Natural killer cell (primary cell): ENCODE data around the gene HNRNPF. TPM values are rescaled to one million over a fixed set of nuclear protein-coding genes. Genes with fewer than 3 reads are reported as not detected.

ENCODE experiments used
- ATAC-seq, 3 donors: fragments of 150-1000 bp in 2 of 3; fragments of 200-7000 bp in 1 of 3; cut with Tn5 transposase; 1 replicate in 1 of 3; 2 replicates in 2 of 3; pipeline ENCODE4 v1.10.0; 2021; ENCODE audit warnings: mild to moderate bottlenecking in 2 of 3, moderate library complexity in 2 of 3
- DNase-seq, 2 donors: peaks; one replicate each; pipeline versions ENCODE4 v3.0.0 to v3.0.0-alpha.2; 2013 to 2021; ENCODE audit warnings: mixed read lengths in 1 of 2
- H3K27ac ChIP-seq: one replicate; pipeline ENCODE4 v1.5.1; 2013; ENCODE audit warnings: mild to moderate bottlenecking, low read length
- H3K27me3 ChIP-seq: one replicate; pipeline ENCODE4 v1.6.1; 2013; ENCODE audit warnings: low read length; ENCODE audit not compliant: control insufficient read depth, insufficient read depth
- H3K36me3 ChIP-seq: one replicate; pipeline ENCODE4 v1.6.1; 2013; ENCODE audit warnings: low read length; ENCODE audit not compliant: control insufficient read depth, insufficient read depth
- H3K4me1 ChIP-seq: one replicate; pipeline ENCODE4 v1.6.1; 2013; ENCODE audit warnings: low read length; ENCODE audit not compliant: control insufficient read depth, insufficient read depth
- H3K4me3 ChIP-seq: one replicate; pipeline ENCODE4 v1.5.1; 2013; ENCODE audit warnings: low read length
- H3K9me3 ChIP-seq: one replicate; pipeline ENCODE4 v1.6.1; 2013; ENCODE audit warnings: low read length; ENCODE audit not compliant: control insufficient read depth, insufficient read depth
- H3K27ac Mint-ChIP-seq, 2 donors: one replicate each; pipeline ENCODE4 v1.8.0; 2022; ENCODE audit warnings: mild to moderate bottlenecking in 2 of 2, mixed read lengths in 2 of 2, moderate library complexity in 1 of 2
- H3K27me3 Mint-ChIP-seq, 2 donors: one replicate each; pipeline ENCODE4 v1.8.0; 2022; ENCODE audit warnings: low read depth in 2 of 2, mixed read lengths in 2 of 2
- H3K36me3 Mint-ChIP-seq: one replicate; pipeline ENCODE4 v1.8.0; 2022; ENCODE audit warnings: mixed read lengths
- H3K4me1 Mint-ChIP-seq, 2 donors: one replicate each; pipeline ENCODE4 v1.8.0; 2022; ENCODE audit warnings: mixed read lengths in 2 of 2
- H3K4me3 Mint-ChIP-seq: one replicate; pipeline ENCODE4 v1.8.0; 2022; ENCODE audit warnings: mild to moderate bottlenecking, moderate library complexity, mixed read lengths
- H3K9me3 Mint-ChIP-seq, 2 donors: one replicate each; pipeline ENCODE4 v1.8.0; 2022; ENCODE audit warnings: mixed read lengths in 2 of 2
- WGBS: methylation state at CpG from one replicate; pipeline ENCODE4 v1.1.7; 2013; ENCODE audit warnings: missing lambda C conversion rate; ENCODE audit not compliant: insufficient coverage; 5-methylcytosine and 5-hydroxymethylcytosine counted together
- intact Hi-C: fragments of 100-400 bp; cut with micrococcal nuclease; formaldehyde crosslinking; loops from one replicate; pipeline ENCODE4 v1.14.2; 2022
- total RNA-seq, 4 donors: library from RNA; stranded (reverse); fragments of 120-200 nt in 1 of 4; gene quantifications; one replicate each; pipeline versions ENCODE4 v1.2.3 to v1.2.4, GENCODE V29; 2013 to 2022
- TF ChIP-seq, protein P1 (sequence below): fragments of 200-600 bp; IDR thresholded peaks from one replicate; pipeline ENCODE4 v1.8.0; 2022; ENCODE audit warnings: antibody characterized with exemption

HNRNPF gene
- total RNA-seq, 3 donors from 2014 or later (not counting 1 experiment from before 2014, with no cell fraction given), result 122 to 160 (median 125) TPM

DNA sequence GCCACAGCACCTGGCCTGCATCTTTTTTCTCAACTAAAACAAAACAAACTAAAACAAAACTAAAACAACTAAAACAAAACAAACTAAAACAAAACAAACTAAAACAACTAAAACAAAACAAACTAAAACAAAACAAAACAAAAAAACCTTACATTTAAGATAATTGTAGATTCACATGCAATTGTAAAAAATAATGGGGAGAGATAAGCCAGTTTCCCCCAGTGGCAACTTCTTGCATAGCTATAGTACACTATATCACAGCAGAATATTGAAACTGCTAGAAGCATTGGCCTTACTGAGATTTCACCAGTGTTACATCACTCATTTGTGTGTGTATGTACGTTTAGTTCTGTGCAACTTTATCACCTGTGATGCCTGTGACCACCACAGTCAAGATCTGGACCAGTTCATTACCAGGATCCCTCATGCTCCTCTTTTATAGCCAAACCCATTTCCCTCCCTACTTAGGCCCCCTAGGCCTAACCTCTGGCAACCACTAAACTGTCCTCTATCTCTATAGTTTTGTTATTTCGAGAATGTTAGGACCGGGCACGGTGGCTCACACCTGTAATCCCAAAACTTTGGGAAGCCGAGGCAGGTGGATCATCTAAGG, 28.3 kb downstream of the HNRNPF start:
- TF ChIP-seq, protein P1, sequence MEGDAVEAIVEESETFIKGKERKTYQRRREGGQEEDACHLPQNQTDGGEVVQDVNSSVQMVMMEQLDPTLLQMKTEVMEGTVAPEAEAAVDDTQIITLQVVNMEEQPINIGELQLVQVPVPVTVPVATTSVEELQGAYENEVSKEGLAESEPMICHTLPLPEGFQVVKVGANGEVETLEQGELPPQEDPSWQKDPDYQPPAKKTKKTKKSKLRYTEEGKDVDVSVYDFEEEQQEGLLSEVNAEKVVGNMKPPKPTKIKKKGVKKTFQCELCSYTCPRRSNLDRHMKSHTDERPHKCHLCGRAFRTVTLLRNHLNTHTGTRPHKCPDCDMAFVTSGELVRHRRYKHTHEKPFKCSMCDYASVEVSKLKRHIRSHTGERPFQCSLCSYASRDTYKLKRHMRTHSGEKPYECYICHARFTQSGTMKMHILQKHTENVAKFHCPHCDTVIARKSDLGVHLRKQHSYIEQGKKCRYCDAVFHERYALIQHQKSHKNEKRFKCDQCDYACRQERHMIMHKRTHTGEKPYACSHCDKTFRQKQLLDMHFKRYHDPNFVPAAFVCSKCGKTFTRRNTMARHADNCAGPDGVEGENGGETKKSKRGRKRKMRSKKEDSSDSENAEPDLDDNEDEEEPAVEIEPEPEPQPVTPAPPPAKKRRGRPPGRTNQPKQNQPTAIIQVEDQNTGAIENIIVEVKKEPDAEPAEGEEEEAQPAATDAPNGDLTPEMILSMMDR, result no peak
- Histone ChIP-seq H3K27me3 (no peaks in the 10 kb centered on the region), H3K9me3 (no peaks in the 10 kb centered on the region), H3K27ac (no peak overlapping the region), H3K4me1 (no peaks in the 10 kb centered on the region), H3K36me3 (peaks cover 12% of the 10 kb centered on the region), H3K4me3 (no peak overlapping the region)
- ATAC-seq, result no peak
- Mint-ChIP-seq H3K4me1 (no peaks in the 10 kb centered on the region), H3K27ac (peak overlapping the region; percentile 24 to 31), H3K36me3 (no peaks in the 10 kb centered on the region), H3K4me3 (no peak overlapping the region), H3K9me3 (no peaks in the 10 kb centered on the region), H3K27me3 (no peaks in the 10 kb centered on the region)
- intact Hi-C loops, result no loop called here
- WGBS, result 95% methylated on average over 5 of the region's 5 CpGs
- DNase-seq, result no peak

DNA sequence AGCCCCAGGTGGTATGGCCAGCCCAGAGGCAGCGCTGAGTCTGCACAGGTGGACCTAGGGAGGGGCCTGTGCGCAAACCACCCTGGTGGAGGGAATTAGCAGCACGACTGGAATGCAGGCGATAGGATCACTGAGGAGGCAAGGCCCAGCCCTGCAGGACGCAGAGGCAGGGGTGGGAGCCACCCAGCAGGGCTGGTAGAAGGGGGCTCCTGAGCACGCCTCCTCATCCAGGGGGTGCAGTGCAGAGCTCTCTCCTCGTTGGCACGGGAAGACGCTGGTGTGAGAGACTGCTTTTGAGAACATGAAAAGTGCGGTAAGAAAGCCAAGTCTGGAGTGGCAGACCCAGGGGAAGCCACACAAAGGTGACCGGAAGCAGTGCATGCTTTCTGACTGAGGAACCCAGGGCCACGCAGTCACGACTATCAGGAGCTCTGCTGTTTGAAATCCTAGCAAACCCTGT, 31.5 kb downstream of the HNRNPF start:
- DNase-seq (no peak), ATAC-seq (no peak)
- intact Hi-C loops, result no loop called here
- Mint-ChIP-seq H3K27me3 (no peaks in the 10 kb centered on the region), H3K9me3 (no peaks in the 10 kb centered on the region), H3K27ac (no peak overlapping the region), H3K4me3 (no peak overlapping the region), H3K36me3 (no peaks in the 10 kb centered on the region), H3K4me1 (peaks cover 0 to 15% of the 10 kb centered on the region in 2 donors)
- no peak overlapping the region for H3K27ac ChIP-seq
- H3K4me1 ChIP-seq, result peaks cover 8% of the 10 kb centered on the region
- no peaks in the 10 kb centered on the region for H3K9me3 ChIP-seq
- H3K4me3 ChIP-seq, result no peak overlapping the region
- WGBS, result 88% methylated on average over 13 of the region's 13 CpGs
- TF ChIP-seq, protein P1, result no peak
- no peaks in the 10 kb centered on the region for H3K27me3 ChIP-seq
- no peaks in the 10 kb centered on the region for H3K36me3 ChIP-seq

DNA sequence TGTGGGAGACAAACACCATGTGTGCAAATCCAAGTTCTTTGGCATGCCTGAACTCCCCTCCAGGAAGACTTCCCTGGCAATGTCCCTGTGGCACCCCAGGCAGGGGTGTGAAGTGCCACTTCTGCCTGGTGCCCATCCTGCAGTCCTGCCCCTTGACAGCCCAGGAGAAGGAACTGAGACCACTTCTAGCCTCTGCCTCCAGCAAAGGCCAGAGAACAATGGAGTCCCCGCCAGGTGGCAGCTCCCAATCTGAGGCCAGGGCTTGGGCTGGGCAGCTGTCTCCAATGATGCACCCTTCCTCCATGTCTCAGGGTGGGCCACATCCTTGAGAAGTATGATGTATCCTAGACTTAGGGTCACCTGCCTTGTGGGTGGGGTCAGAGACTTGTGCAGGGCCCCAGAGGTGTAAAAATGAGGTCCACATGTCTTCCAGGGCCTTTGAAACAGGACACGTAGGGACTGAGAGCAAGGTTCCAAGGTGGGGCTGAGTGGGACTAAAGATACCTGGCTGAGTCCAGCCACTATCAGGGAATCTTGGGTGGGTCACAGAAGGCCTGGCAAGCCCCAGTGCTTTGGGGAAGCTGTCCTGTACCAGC, 32.1 kb downstream of the HNRNPF start:
- peaks cover 8% of the 10 kb centered on the region for H3K4me1 ChIP-seq
- no peaks in the 10 kb centered on the region for H3K27me3 Mint-ChIP-seq
- no peak for ATAC-seq
- H3K27ac Mint-ChIP-seq, result no peak overlapping the region
- no peak overlapping the region for H3K4me3 ChIP-seq
- intact Hi-C loops, result no loop called here
- no peaks in the 10 kb centered on the region for H3K36me3 Mint-ChIP-seq
- H3K36me3 ChIP-seq, result no peaks in the 10 kb centered on the region
- H3K27ac ChIP-seq, result no peak overlapping the region
- DNase-seq, result no peak
- WGBS, result 82% methylated on average over 2 of the region's 2 CpGs
- no peaks in the 10 kb centered on the region for H3K9me3 ChIP-seq
- no peak overlapping the region for H3K4me3 Mint-ChIP-seq
- H3K4me1 Mint-ChIP-seq, result peaks cover 0 to 15% of the 10 kb centered on the region in 2 donors
- TF ChIP-seq, protein P1, result no peak
- no peaks in the 10 kb centered on the region for H3K27me3 ChIP-seq
- no peaks in the 10 kb centered on the region for H3K9me3 Mint-ChIP-seq
